ENCODE data around the gene TLE6.

Gene TLE6

DNA sequence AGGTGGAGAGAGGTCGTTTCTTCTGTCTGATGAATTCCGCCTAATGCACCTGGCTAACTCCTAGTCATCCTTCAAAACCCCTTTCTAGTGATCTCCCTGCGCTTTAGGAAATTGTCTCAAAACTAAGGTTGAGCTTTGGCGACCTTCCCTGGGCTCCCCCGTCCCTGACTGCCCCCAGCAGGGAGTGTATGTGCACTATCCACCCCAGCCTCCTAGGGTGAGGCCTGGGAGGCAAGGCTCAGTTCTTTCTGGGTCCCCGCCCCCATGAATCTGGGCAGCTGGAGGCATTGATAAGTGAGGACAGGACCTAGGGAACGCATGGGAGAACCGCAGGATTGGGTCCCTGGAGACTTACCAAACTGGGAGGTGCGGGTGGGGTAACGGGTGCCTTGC is 378 bp downstream of the TLE6 start:
- no peak for DNase-seq (ENCODE audit: extremely low read depth, low read depth)
- no peak for TF ChIP-seq CTCF (IDR thresholded peaks at IDR 0.05; ENCODE audit: low read depth, low read length)

DNA sequence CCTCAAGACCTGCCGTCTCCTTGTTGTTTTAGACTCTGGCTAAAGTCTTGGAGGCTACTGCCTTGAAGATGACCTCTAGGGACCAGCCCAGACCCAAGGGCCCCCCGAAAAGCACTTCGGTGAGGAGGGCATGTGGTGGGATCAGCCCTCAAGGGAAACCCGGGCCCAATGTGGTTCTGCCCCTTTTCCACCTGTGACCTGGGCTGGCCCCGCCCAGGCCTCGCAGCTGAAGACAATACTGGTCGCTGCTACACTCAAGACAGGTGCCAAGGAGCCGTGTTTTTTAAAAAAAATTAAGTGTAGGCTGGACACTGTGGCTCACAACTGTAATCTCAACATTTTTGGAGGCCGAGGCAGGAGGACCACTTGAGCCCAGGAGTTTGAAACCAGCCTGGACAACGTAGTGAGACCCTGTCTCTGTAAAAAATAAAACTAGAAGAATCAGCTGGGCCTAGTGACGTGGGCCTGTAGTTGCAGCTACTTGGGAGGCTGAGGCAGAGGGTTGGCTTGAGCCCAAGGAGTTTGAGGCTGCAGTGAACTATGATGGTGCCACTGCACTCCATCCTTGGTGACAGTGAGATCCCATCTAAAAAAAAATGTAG is 903 bp downstream of the TLE6 start:
- TF ChIP-seq CTCF (IDR thresholded peaks at IDR 0.05; ENCODE audit: low read depth, low read length): no peak
- no peak for DNase-seq (ENCODE audit: extremely low read depth, low read depth)

DNA sequence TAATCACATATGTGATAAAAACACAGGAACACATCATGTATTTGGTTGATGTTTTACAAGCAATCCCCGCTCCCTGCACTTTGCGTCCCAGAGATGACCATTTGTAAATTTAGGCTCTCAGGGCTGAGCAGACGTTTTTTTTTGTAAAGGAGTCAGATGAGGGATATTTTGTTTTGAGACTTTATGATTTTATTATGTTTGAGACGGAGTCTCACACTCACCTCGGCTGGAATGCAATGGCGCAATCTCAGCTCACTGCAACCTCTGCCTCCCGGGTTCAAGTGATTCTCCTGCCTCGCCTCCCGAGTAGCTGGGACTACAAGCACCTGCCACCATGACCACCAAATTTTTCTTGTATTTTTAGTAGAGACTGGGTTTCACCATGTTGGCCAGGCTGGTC is 1.4 kb downstream of the TLE6 start:
- TF ChIP-seq CTCF (IDR thresholded peaks at IDR 0.05; ENCODE audit: low read depth, low read length): no peak
- no peak for DNase-seq (ENCODE audit: extremely low read depth, low read depth)

GRCh38 chr19:2981898-2982297 is 4.5 kb downstream of the TLE6 start:
- TF ChIP-seq CTCF (IDR thresholded peaks at IDR 0.05; ENCODE audit: low read depth, low read length): no peak
- DNase-seq (ENCODE audit: extremely low read depth, low read depth): no peak

- DNase-seq (ENCODE audit: extremely low read depth, low read depth): no peak
- TF ChIP-seq CTCF (IDR thresholded peaks at IDR 0.05; ENCODE audit: low read depth, low read length): no peak
These were observed 5.2 kb downstream of the TLE6 start for GRCh38 chr19:2982561-2982960.

- DNase-seq (ENCODE audit: extremely low read depth, low read depth): peak; percentile 69
- TF ChIP-seq CTCF (IDR thresholded peaks at IDR 0.05; ENCODE audit: low read depth, low read length): no peak
These were observed 5.6 kb downstream of the TLE6 start for GRCh38 chr19:2982983-2983350.

DNA sequence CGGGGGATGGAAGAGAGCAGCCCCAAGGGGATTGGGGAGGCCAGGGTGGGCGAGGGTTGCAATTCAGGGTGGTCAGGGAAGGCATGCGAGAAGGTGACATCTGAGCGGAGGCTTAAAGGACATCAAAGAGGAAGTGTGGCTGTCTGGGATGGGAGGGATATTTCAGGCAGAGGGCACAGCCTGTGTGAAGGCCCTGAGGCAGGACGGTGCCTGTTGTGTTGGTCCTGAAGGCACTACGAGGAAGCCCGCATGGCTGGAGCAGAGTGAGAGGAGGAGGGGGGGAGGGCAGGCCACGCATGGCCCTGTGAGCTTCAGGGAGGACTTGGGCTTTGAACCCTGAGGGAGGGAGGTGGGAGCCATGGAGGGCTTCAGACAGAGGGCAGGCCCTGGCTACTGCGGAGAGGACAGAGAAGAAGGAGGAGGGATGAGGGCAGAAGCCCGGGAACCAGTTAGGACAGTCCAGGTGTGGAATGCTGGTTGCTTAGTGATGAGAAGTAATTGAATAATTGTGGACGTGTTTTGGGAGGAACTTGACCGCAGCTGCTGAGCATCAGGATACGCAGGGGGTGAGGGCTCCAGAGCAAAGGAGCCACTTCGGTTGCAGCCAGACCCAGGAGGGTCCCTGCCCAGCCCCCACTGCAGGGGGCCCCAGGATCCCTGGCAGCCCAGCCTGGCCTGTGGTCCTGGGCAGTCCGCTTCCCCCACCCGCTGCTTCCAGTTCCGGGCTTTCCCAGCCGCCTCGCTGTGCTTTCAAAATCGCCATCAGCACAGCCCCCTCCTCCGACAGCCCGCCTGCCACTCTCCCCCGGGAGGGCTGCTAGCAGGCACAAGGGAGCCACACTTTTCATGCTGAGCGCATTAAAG is 6.2 kb downstream of the TLE6 start:
- no peak for TF ChIP-seq CTCF (IDR thresholded peaks at IDR 0.05; ENCODE audit: low read depth, low read length)
- DNase-seq (ENCODE audit: extremely low read depth, low read depth): no peak
